GM12892 (cell line): Measurements from ENCODE around the gene RLBP1.

Experiments
- POLR2A ChIP-seq: IDR thresholded peaks from 2 replicates; pipeline ENCODE4 v1.6.1; 2011; ENCODE audit warnings: low read depth, low read length, control low read depth
- POLR2AphosphoS5 ChIP-seq: IDR thresholded peaks from 2 replicates; pipeline ENCODE4 v1.6.1; 2011; ENCODE audit warnings: low read depth, low read length, control low read depth
- TAF1 ChIP-seq: IDR thresholded peaks from 2 replicates; pipeline ENCODE4 v1.6.1; 2011; ENCODE audit warnings: low read depth, mild to moderate bottlenecking, control low read depth, low read length, borderline replicate concordance

GRCh38 chr15:89161666-89162065 is 59.7 kb downstream of the RLBP1 start:
- TF ChIP-seq POLR2A (no peak), POLR2AphosphoS5 (no peak), TAF1 (no peak)
